Suprapubic skin (tissue), 4 donors: ENCODE measurements around the gene MRPS10. TPM values are rescaled to one million over a fixed set of nuclear protein-coding genes. Genes with fewer than 3 reads are reported as not detected.
"Not testable (repeated sequence)": the region's sequence is repeated elsewhere in the genome, so short reads cannot be mapped to it uniquely, and the experiment has no call there.

Source experiments
- DNase-seq, 2 donors: peaks; one replicate each; pipeline ENCODE4 v3.0.0-alpha.2; 2019; ENCODE audit warnings: low spot score in 2 of 2
- H3K27ac ChIP-seq: fragments of 200-600 bp; sonication (generic); one replicate; pipeline ENCODE4 v1.5.1; 2019
- H3K27me3 ChIP-seq: fragments of 200-600 bp; sonication (generic); one replicate; pipeline ENCODE4 v1.5.1; 2019
- H3K36me3 ChIP-seq: fragments of 200-600 bp; sonication (generic); one replicate; pipeline ENCODE4 v1.5.1; 2019
- H3K4me1 ChIP-seq: fragments of 200-600 bp; sonication (generic); one replicate; pipeline ENCODE4 v1.5.1; 2019
- H3K4me3 ChIP-seq: fragments of 200-600 bp; sonication (generic); one replicate; pipeline ENCODE4 v1.5.1; 2019; ENCODE audit warnings: mild to moderate bottlenecking
- H3K9me3 ChIP-seq: fragments of 200-600 bp; sonication (generic); one replicate; pipeline ENCODE4 v1.5.1; 2019
- CTCF ChIP-seq, 2 donors: fragments of 200-600 bp in 1 of 2; fragments of 450-650 bp in 1 of 2; sonication (generic) in 1 of 2; IDR thresholded peaks; one replicate each; pipeline ENCODE4 v1.5.1; 2016 to 2019; ENCODE audit warnings: antibody characterized with exemption in 2 of 2, mild to moderate bottlenecking in 1 of 2, moderate library complexity in 1 of 2
- EP300 ChIP-seq: sonication (generic); formaldehyde crosslinking; IDR thresholded peaks from one replicate; pipeline ENCODE4 v1.6.1; 2017; ENCODE audit warnings: antibody characterized with exemption
- POLR2A ChIP-seq, 2 donors: fragments of 450-650 bp; IDR thresholded peaks; one replicate each; pipeline ENCODE4 v1.6.1; 2017; ENCODE audit warnings: antibody characterized with exemption in 2 of 2, mild to moderate bottlenecking in 2 of 2, moderate library complexity in 2 of 2
- POLR2AphosphoS5 ChIP-seq, 3 donors: sonication (generic); formaldehyde crosslinking; IDR thresholded peaks; one replicate each; pipeline ENCODE4 v1.6.1; 2017; ENCODE audit warnings: antibody characterized with exemption in 3 of 3
- WGBS: methylation state at CpG from one replicate; pipeline ENCODE4 v1.1.5; 2018; 5-methylcytosine and 5-hydroxymethylcytosine counted together
- total RNA-seq, 4 donors: library from RNA; depleted of rRNA; stranded (reverse); fragments of >200 nt; gene quantifications; one replicate each; pipeline ENCODE4 v1.1.0, GENCODE V29; 2016

The MRPS10 gene
- total RNA-seq, 4 donors from 2014 or later, result 17.7 to 20.8 (median 20.3) TPM

GRCh38 chr6:42175860-42176259 lies 41.8 kb downstream of the MRPS10 start:
- H3K27ac ChIP-seq, result no peak overlapping the region
- no peak for DNase-seq
- H3K9me3 ChIP-seq, result no peaks in the 10 kb centered on the region
- peaks cover 8% of the 10 kb centered on the region for H3K27me3 ChIP-seq
- no peak overlapping the region for H3K4me3 ChIP-seq
- TF ChIP-seq POLR2AphosphoS5 (IDR thresholded peaks at IDR 0.05) (no peak), EP300 (no peak), POLR2A (IDR thresholded peaks at IDR 0.05) (no peak), CTCF (IDR thresholded peaks at IDR 0.05) (no peak)
- H3K36me3 ChIP-seq, result no peaks in the 10 kb centered on the region
- WGBS, result 72% methylated on average over 5 of the region's 5 CpGs
- H3K4me1 ChIP-seq, result no peaks in the 10 kb centered on the region

GRCh38 chr6:42173101-42173500 lies 44.6 kb downstream of the MRPS10 start, which contains the start of gene GUCA1A:
Gene GUCA1A (plus strand): TSS chr6:42173364. CDS start chr6:42173614, 250 bp downstream.
- WGBS, result 83% methylated on average over 2 of the region's 2 CpGs
- Histone ChIP-seq H3K4me3 (no peak within 1 kb of the TSS), H3K4me1 (no peaks in the 10 kb centered on the region), H3K36me3 (no peaks in the 10 kb centered on the region), H3K27ac (no peak within 1 kb of the TSS), H3K27me3 (no peaks in the 10 kb centered on the region), H3K9me3 (no peaks in the 10 kb centered on the region)
- TF ChIP-seq EP300 (no peak), CTCF (IDR thresholded peaks at IDR 0.05) (no peak), POLR2AphosphoS5 (IDR thresholded peaks at IDR 0.05) (no peak), POLR2A (IDR thresholded peaks at IDR 0.05) (no peak)
- DNase-seq, result no peak

GRCh38 chr6:42171813-42172581 lies 45.7 kb downstream of the MRPS10 start:
- no peak for DNase-seq
- H3K9me3 ChIP-seq, result no peaks in the 10 kb centered on the region
- H3K27me3 ChIP-seq, result no peaks in the 10 kb centered on the region
- TF ChIP-seq POLR2AphosphoS5 (IDR thresholded peaks at IDR 0.05), result no peak
- no peak for TF ChIP-seq POLR2A (IDR thresholded peaks at IDR 0.05)
- no peak for TF ChIP-seq EP300
- TF ChIP-seq CTCF (IDR thresholded peaks at IDR 0.05), result no peak
- no peaks in the 10 kb centered on the region for H3K4me1 ChIP-seq
- no peak overlapping the region for H3K27ac ChIP-seq
- no peaks in the 10 kb centered on the region for H3K36me3 ChIP-seq
- H3K4me3 ChIP-seq, result no peak overlapping the region
- 89% methylated on average over 6 of the region's 7 CpGs for WGBS

GRCh38 chr6:42169780-42170179 lies 47.9 kb downstream of the MRPS10 start:
- not testable (repeated sequence) for DNase-seq, H3K27ac ChIP-seq, H3K36me3 ChIP-seq, H3K9me3 ChIP-seq, H3K4me3 ChIP-seq, H3K4me1 ChIP-seq, H3K27me3 ChIP-seq
- WGBS, result 47% methylated on average over 2 of the region's 2 CpGs

GRCh38 chr6:42168650-42169049 lies 49.0 kb downstream of the MRPS10 start:
- Histone ChIP-seq H3K27me3 (no peaks in the 10 kb centered on the region), H3K36me3 (no peaks in the 10 kb centered on the region), H3K9me3 (no peaks in the 10 kb centered on the region), H3K4me3 (no peak overlapping the region), H3K4me1 (peaks cover 2% of the 10 kb centered on the region), H3K27ac (no peak overlapping the region)
- 83% methylated on average over 6 of the region's 6 CpGs for WGBS
- TF ChIP-seq CTCF (IDR thresholded peaks at IDR 0.05) (no peak), EP300 (no peak), POLR2A (IDR thresholded peaks at IDR 0.05) (no peak), POLR2AphosphoS5 (IDR thresholded peaks at IDR 0.05) (no peak)
- DNase-seq, result no peak
